A673 (cell line): ENCODE data around the gene GNAS. TPM values are rescaled to one million over a fixed set of nuclear protein-coding genes. Genes with fewer than 3 reads are reported as not detected.

Experiments used
- BruUV-seq: library from RNA; stranded (reverse); fragments of 400-500 nt; replicated peaks from 2 replicates; lab custom pipeline; 2021; lab: Mats Ljungman, UMichigan
- CTCF ChIA-PET: fragments of 300-600 bp; sonication (Branson Sonifier 250); formaldehyde crosslinking; loops from one replicate; lab custom pipeline; 2022; ENCODE audit warnings: antibody characterized with exemption; lab: Charles Lee
- POLR2A ChIA-PET: fragments of 300-600 bp; sonication (Branson Sonifier 250); formaldehyde crosslinking; loops from one replicate; lab custom pipeline; 2022; ENCODE audit warnings: antibody characterized with exemption; ENCODE audit not compliant: low non-redundant PET; lab: Charles Lee
- DNase-seq: peaks from one replicate; pipeline ENCODE4 v3.0.0-alpha.2; 2015; ENCODE audit warnings: low spot score
- H3K27ac ChIP-seq: fragments of 200-600 bp; sonication (generic); 2 replicates; pipeline ENCODE4 v1.5.1; 2016; ENCODE audit warnings: mixed run types, low read depth, mild to moderate bottlenecking, mixed read lengths, antibody characterized with exemption, low read length; ENCODE audit not compliant: poor library complexity, severe bottlenecking
- H3K27me3 ChIP-seq: fragments of 200-600 bp; sonication (generic); replicated peaks from 2 replicates; pipeline ENCODE4 v1.6.1; 2017; ENCODE audit warnings: mixed run types, low read depth, mild to moderate bottlenecking, mixed read lengths, antibody characterized with exemption, low read length; ENCODE audit not compliant: insufficient read depth, poor library complexity
- H3K36me3 ChIP-seq: fragments of 200-600 bp; sonication (generic); 2 replicates; pipeline ENCODE4 v1.6.1; 2016; ENCODE audit warnings: mixed run types, mild to moderate bottlenecking, mixed read lengths, antibody characterized with exemption, low read length; ENCODE audit not compliant: insufficient read depth, poor library complexity, severe bottlenecking
- H3K4me1 ChIP-seq: fragments of 200-600 bp; sonication (generic); 2 replicates; pipeline ENCODE4 v1.6.1; 2017; ENCODE audit warnings: mixed run types, mild to moderate bottlenecking, mixed read lengths, antibody characterized with exemption, low read length; ENCODE audit not compliant: insufficient read depth, poor library complexity, severe bottlenecking
- H3K4me3 ChIP-seq: fragments of 200-600 bp; sonication (generic); 2 replicates; pipeline ENCODE4 v1.5.1; 2016; ENCODE audit warnings: low read depth, mixed run types, mild to moderate bottlenecking, mixed read lengths, low read length; ENCODE audit not compliant: poor library complexity, severe bottlenecking
- H3K9me3 ChIP-seq: fragments of 200-600 bp; sonication (generic); 2 replicates; pipeline ENCODE4 v1.6.1; 2016; ENCODE audit warnings: mixed run types, low read depth, mild to moderate bottlenecking, mixed read lengths, antibody characterized with exemption, low read length; ENCODE audit not compliant: poor library complexity, severe bottlenecking
- EZH2 ChIP-seq: fragments of 200-600 bp; sonication (generic); IDR thresholded peaks from 2 replicates; pipeline ENCODE4 v1.6.1; 2017; ENCODE audit warnings: borderline replicate concordance, low read depth, mild to moderate bottlenecking, mixed read lengths, antibody characterized with exemption, low read length; ENCODE audit not compliant: poor library complexity, severe bottlenecking
- intact Hi-C: fragments of 100-400 bp; cut with micrococcal nuclease; formaldehyde crosslinking; loops from one replicate; pipeline ENCODE4 v1.10.0; 2022; ENCODE audit not compliant: unreplicated experiment
- total RNA-seq: library from RNA; stranded (reverse); gene quantifications from 2 replicates; pipeline ENCODE4 v1.2.3, GENCODE V29; 2021
- TF ChIP-seq, protein P1 (sequence below): fragments of 300-800, 200-600 bp; sonication (generic); conservative IDR thresholded peaks from 2 replicates; pipeline ENCODE4 v1.5.1; 2017; ENCODE audit warnings: low read depth, mild to moderate bottlenecking, antibody characterized with exemption, low read length, moderate library complexity, mixed read lengths

GNAS gene
- total RNA-seq, 1 experiment from 2014 or later: 1,108 TPM

DNA sequence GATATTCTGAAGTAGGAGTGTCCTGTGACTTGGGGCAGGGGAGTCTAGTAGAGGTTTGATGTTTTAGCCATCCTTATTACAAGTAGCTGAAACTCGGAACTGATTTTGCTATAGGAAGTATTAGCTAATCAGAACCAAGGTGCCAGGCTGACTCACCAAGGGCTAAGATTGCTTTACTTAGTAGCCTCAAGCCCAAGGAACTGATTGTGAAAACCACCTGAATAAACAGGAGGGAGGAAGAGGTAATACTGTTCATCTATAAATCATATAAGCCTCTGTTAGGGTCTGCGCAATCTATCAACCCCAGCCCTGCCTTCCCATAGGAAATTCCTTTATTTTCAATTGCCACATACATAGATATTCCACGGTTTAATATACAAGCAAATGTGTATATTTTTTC, 54.4 kb downstream of the GNAS start:
- Histone ChIP-seq H3K9me3 (no peaks in the 10 kb centered on the region), H3K27ac (peak overlapping the region; percentile 23), H3K36me3 (peaks cover 95% of the 10 kb centered on the region), H3K4me3 (peak overlapping the region; percentile 15), H3K27me3 (no peaks in the 10 kb centered on the region), H3K4me1 (peaks cover 18% of the 10 kb centered on the region)
- TF ChIP-seq, protein P1, sequence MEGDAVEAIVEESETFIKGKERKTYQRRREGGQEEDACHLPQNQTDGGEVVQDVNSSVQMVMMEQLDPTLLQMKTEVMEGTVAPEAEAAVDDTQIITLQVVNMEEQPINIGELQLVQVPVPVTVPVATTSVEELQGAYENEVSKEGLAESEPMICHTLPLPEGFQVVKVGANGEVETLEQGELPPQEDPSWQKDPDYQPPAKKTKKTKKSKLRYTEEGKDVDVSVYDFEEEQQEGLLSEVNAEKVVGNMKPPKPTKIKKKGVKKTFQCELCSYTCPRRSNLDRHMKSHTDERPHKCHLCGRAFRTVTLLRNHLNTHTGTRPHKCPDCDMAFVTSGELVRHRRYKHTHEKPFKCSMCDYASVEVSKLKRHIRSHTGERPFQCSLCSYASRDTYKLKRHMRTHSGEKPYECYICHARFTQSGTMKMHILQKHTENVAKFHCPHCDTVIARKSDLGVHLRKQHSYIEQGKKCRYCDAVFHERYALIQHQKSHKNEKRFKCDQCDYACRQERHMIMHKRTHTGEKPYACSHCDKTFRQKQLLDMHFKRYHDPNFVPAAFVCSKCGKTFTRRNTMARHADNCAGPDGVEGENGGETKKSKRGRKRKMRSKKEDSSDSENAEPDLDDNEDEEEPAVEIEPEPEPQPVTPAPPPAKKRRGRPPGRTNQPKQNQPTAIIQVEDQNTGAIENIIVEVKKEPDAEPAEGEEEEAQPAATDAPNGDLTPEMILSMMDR: no peak
- TF ChIP-seq EZH2: no peak
- DNase-seq: no peak
- intact Hi-C loops: no loop called here
- CTCF ChIA-PET: no interaction called here
- no TSS peak for BruUV-seq
- POLR2A ChIA-PET: interaction anchor here (0.7 kb wide), 1 partner anchor 283 kb away, joined by 3 read pairs; no protein-coding TSS in a partner anchor

DNA sequence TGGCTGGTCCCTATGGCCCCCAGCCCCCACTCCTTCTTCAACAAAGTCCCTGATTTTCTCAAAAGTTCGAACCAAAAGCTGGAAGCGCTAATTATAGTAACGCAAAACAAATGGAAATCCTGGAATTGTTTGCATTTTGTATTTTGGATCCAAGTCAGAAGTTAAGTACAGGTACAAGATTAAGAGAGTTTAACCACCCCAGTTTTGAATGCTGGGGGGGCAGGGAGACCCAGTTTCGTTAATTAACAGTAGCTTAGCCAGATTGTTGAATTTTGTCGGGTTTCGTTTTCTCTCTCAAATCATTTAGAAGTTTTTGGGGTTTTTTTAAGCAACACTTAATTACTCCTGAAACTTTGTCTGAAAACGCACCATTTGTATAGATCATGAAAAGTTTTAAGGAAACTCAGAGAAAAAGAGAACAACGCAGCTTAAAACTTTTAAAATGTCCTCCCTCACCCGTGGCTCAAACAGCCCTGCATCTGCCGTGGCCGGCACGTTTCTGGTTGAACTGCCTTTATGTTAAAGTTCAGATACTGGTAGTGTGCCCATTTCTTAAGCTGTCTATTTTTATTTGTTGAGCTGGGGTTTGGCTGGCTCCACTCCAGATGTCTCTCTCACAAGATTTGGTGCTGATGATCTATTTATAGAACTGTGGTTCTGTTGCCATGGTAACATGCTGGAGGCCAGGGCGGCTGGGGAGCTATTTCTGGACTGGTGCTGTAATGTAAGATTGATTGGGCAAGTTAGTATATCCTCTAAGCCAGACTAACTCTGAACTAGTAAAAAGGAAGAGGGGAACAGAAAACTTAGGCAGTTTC, 55.0 kb downstream of the GNAS start:
- ChIA-PET POLR2A (no interaction called here), CTCF (no interaction called here)
- peak overlapping the region; percentile 23 for H3K27ac ChIP-seq
- intact Hi-C loops: no loop called here
- DNase-seq: peak; percentile 93
- peak overlapping the region; percentile 15 for H3K4me3 ChIP-seq
- peaks cover 18% of the 10 kb centered on the region for H3K4me1 ChIP-seq
- H3K36me3 ChIP-seq: peaks cover 89% of the 10 kb centered on the region
- no peaks in the 10 kb centered on the region for H3K27me3 ChIP-seq
- H3K9me3 ChIP-seq: no peaks in the 10 kb centered on the region
- TF ChIP-seq, protein P1: no peak
- TF ChIP-seq EZH2: no peak
- no TSS peak for BruUV-seq

DNA sequence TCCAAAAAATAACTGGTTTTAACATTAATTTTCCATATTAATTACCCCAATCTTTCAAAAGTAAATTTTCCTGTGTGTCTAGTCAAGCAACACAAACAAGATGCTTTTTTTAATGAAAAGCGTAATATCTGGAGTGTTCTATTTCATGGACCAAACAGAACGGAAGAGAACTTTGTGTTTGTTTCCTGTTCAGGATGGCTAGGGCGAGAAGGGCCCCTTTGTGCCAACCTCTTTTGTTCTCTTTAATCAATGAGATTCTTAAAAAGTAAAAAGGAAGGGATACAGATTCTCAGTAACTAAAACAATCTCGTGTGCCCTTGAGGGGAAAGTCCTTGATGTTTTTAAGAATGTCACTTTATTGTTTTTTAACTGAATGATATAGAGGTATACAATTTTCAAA, 55.7 kb downstream of the GNAS start:
- BruUV-seq: no TSS peak
- Histone ChIP-seq H3K27ac (peak overlapping the region; percentile 23), H3K9me3 (no peaks in the 10 kb centered on the region), H3K4me1 (peaks cover 18% of the 10 kb centered on the region), H3K36me3 (peaks cover 86% of the 10 kb centered on the region), H3K27me3 (no peaks in the 10 kb centered on the region), H3K4me3 (peak overlapping the region; percentile 15)
- intact Hi-C loops: no loop called here
- ChIA-PET POLR2A (no interaction called here), CTCF (no interaction called here)
- TF ChIP-seq, protein P1: no peak
- TF ChIP-seq EZH2: no peak
- DNase-seq: no peak
